GM18520 (cell line): Measurements from ENCODE around the gene COBL.
A peak's percentile ranks its signal among the peaks of the same experiment; 100 is the strongest.

Experiments
- ATAC-seq: cut with Tn5 transposase; IDR thresholded peaks from one replicate; pipeline ENCODE4 v1.9.1; 2021; ENCODE audit not compliant: unreplicated experiment

Gene COBL

DNA sequence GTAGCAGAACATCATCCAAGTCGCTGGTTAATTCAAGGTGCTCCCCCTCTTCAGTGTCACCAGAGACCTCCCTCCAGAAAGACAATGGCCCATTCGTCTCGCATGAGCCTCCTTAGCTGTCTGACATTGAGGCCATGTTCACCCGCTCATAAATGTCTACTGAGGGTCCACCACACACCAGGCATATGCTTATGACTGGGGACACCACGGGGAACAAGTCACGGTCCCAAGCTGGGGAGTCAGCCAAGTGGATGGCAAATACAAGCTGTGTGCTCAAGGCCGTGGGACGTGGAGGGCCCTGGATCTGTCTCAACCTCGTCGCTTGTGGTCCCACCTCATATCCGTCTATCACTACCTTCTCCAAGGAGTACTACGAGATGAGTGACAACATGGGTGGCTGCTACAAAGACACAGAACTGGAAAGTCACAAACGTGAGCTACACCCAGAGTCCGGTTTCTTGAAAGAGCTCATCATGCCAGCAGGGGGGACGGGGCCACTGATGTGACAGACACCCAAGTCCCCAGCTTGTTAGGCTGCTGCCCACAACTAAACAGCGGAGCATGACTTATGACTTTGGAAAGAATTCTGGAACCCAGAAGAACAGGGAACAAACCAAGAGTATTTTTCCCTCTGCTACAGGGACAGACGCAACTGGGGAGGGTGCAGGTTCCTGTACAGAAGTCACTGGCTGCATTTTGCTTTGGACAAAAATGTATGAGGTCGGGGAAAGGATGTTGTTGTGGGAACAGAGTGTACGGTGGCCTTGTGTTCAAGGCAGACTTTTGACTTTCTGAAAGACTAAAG, 189.6 kb downstream of the COBL start:
- no peak for ATAC-seq

DNA sequence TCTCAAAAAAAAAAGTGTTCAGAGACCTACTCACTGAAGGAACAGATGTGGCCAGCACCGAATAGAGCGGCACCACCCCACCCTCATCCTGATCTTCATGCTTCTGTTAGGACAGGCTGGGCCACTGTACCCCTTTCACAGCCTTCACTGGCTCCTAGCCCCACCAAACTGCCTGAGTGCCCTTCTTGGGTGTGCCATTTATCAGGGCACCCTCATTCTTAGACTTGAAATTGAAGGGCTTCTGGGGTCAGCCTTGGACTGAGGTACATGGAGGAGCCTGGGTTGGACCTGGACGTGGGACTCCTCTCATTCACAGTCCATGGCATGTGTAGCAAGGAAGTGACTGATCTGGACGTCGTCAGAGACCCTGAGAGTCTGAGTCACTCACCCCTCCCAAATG, 190.3 kb downstream of the COBL start:
- no peak for ATAC-seq

DNA sequence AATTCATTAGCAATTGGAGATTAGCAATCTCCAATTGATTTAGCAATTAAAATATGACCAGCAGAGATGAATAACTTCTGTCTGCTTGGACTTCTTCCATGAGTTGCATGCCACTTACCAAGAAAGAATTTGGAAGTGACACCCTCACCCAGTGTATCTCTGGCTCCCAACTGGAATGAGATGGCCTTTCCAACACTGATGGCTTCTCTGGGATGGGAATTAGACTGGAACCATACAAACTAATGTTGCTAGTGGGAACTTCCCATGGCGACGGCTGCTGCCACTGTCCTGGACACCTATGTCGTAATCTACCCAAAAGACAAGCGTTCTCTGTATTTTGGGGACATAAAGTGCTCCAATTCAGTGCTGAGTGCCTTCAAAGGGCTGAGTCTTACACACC, 192.3 kb downstream of the COBL start:
- ATAC-seq = no peak

DNA sequence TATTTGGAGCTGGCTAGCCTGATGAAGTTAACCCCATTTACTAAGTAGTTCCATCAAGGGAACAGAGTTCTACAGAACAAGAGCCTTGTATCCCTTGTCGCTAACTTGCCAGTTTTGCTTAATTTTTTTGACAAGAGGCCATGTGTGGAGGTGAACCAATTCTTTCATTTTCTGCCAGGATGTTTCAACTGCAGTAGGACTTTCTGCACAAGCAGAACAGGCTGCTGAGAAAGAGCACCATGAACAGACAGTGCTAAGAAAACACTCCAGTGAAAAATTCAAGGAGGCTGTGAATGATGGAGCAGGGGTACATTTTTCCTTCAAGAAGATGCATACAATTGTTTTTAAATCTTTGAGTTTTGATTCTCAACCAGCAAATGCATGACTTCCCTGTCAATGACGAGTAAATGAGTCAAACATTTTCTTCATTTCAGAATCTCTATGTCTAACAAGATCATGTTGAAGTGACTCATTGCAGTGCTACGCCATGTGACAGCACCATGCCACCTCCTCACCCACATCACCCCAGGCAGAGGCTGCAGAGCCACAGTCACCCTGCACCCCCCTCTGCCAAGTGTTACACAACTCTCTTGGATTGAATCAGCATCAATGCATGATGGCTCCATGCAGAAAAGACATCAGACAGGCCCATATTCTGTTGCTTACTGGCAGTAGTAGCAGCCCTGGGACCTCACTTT, 193.1 kb downstream of the COBL start:
- peak; percentile 50 for ATAC-seq

- no peak for ATAC-seq
Measured at GRCh38 chr7:51121931-51122425, 194.6 kb downstream of the COBL start.

GRCh38 chr7:51121036-51121790, 195.4 kb downstream of the COBL start:
- no peak for ATAC-seq

DNA sequence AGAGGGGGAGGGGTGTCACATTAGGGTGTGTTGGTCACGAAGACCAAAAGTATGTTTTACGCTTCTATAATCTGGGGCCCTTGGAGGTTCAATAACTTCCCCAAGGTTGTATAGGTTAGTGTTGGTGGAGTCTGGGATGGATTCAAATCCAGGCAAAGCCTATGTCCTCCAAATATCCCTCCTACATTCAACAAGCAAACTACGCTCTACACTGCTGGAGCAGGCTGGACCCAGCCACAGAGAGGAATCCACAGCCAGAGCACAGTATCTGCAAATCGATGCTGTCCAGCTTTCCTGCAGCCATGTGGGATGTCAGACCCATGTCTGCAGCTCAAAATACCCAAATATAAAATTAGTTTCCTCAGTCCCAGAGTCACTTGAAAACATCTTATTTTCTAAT, 198.0 kb downstream of the COBL start:
- no peak for ATAC-seq

DNA sequence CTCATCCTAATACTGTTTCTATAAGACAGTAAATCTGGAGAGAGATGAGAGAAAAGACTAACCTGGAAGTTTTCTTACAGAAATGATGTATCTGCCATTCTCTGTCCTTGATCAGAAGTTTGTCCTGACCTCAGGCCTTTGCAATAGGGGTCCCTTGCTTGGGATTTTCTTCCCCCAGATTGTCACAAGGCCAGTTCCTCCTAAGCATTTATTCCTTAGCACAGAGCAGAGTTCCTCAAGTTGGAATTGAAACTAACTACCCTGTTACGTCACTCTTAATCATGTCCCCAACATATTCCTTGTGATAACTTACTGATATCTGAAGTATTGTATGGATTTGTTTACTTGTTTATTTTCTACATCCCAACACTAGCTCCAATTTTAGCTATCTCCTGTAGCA, 202.1 kb downstream of the COBL start:
- ATAC-seq = no peak

DNA sequence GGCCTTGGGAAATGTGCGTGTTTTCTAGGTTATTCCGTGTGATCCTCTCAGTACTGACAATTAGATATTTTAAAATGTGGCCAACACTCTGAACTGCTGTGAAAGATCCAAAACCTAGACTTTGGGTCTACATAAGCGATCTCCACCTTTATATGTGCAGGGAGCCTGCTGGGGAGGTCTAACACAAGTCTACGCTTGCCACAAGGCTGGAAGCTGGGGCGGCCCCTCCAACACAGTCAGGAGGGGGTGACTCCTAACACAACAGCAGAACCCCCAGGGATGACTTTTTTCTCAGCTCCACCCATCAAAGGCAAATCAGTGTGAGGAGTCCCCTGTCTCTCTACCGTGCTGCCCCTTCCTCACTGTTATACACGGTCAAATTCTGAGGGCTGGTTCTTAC, 202.6 kb downstream of the COBL start:
- no peak for ATAC-seq

GRCh38 chr7:51113560-51113959, 203.0 kb downstream of the COBL start:
- ATAC-seq = no peak

DNA sequence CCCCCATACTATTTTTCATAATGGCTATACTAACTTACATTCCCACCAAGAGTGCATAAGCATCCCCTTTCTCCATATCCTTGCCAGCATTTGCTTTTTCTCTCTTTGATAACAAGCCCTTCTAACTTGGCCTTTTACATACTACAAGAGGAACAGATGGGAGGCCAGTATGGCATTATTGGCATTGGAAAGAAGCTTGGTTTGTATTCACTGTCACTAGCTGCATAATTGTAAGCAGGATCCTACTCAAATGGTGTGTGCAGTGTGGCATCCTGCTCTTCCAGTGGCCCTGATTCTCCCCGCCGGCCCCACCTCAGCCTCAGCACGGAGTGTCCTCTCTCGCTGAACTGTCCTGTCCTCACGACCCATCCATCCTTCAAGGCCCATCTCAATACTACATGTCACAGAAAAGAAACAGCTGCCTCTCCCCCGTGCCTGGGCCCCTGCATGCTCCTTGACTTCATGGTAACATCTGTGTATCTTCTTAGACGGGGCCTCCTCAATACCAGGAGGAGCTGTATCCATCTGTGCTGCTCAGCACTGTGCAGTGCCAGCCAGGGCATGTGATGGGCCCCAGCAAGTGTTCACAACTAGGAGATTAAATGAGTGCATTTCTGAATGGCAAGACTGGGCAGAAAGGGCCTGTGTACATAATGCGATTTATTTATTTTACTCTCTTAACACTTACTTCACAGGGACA, 205.2 kb downstream of the COBL start:
- ATAC-seq = no peak

DNA sequence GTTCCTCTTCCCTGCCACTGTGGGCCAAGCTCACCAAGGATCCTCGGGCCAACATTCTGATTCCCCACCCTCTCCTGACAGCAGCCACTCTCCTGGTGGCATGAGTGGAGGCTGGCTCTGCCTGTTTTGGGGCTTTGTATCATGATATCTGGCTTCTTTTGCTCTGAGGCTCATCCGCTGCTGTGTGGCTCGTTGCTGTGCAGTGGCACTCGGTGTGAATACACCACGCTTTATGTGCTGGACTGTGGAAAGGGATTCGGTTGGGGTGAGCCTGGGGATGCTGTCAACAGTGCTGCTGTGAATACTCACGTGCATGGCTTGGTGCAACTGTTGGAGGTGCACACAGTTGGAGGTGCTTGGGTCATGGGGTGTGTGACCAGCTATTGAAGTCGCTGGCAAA, 208.5 kb downstream of the COBL start:
- ATAC-seq = no peak

- no peak for ATAC-seq
Measured at GRCh38 chr7:51104278-51104677, 212.3 kb downstream of the COBL start.

DNA sequence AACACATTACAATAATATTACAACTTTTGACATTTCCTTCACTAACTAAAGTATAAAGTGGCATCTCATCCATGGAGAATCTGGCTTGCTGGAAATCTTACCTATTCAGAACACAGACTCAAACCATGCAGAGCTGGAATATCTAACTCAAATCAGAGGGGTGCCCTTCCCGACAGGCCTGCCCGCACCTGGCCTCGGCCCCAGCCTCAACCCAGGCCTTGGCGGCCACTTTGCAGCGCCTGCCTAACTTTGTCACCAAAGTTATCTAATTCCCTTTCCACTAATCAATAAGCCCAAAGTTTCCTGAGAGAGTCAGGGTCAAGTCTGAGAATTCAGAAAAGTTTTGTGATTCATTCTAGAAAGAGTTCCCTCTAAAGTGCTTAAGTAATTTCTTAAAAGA, 212.9 kb downstream of the COBL start:
- ATAC-seq = no peak

DNA sequence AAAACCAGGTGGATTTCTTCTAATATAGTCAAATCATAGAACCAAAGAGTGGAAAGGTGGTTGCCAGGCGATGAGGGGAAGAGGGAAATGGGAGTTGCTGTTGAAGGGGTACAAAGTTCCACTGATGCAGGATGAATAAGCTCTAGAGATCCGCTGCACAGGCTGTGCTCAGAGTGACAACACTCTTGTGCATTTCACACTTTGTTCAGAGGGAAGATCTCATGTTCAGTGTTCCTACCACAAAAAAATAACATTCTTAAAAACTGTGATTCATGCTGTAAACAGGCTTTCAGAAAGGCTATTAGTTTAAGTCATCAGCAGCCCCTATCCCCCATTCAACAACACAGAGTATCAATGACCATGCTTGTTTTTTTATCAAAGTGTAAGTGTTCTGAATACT, 213.8 kb downstream of the COBL start:
- no peak for ATAC-seq

DNA sequence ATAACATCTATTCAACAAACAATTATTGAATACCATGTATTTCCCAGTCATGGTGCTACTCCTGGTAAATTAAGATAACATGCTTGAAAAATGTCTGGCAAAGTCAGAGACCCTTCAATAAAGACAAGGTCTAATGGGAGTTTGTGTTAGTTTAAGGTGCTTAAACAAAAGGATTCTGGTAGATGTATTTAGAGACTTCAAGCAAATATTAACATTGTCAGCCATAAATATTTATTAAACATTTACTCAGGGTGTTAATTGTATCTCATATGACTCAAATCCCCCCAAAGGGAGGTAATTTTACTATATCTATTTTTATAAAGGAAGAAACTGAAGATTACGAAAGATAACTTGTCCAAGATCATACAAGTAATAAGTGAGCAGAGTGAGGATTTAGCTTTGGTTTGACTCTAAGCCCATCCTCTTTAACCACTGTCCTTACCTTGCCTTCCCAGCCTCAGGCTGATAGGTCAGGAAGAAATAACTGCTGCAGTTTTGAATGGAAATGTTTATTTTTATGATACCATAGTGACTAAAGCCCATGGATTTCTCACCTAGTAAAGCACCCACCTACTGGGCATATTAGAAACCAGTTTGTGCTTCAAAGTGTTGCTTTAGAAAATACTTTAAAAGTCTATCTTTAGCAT, 215.4 kb downstream of the COBL start:
- ATAC-seq = no peak

- no peak for ATAC-seq
Measured at GRCh38 chr7:51090411-51090810, 226.2 kb downstream of the COBL start.

DNA sequence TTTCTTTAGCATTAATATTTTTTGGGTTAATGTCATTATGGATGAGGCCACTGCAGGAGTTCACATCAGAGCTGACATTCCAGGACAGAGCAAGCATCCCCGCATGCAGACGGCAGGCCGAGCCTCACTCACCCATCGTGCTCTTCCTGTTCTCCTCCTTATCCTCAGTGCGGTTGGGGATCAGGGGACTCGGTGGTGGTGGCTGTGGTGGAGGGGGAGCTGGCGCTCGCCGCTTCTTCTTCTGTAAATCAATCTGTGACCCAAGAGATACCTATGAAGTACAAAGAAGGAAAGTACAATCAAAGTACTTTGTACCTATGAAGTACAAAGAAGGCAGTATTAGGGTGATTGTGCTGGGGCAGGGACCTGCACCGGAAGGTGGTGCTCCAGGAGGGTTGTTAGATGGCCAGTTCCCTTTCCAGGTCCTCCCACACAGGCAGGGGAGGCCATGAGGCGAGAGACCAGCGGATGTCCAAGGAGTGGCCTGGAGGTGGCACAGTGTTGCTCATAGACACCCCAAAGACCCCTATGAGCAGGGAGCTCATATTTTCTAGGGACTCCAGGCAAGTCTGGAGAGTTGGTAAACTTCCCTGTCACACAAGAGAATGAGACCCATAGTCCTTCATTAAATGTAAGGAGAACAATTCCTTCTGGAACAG, 231.4 kb downstream of the COBL start:
- ATAC-seq = no peak

GRCh38 chr7:51084121-51084520, 232.5 kb downstream of the COBL start:
- ATAC-seq = no peak

GRCh38 chr7:51082940-51083533, 233.6 kb downstream of the COBL start:
- no peak for ATAC-seq
